Activated CD8-positive, alpha-beta memory T cell treated with anti-CD3 and anti-CD28 coated beads, Interleukin-2, amount 50 U/mL, for 1 hour (primary cell): ENCODE data around the gene TCHP.
"Not testable (repeated sequence)": the region's sequence is repeated elsewhere in the genome, so short reads cannot be mapped to it uniquely, and the experiment has no call there.

Source experiments
- DNase-seq: peaks from one replicate; pipeline ENCODE4 v3.0.0-alpha.2; 2020; ENCODE audit errors: extremely low read depth

The TCHP gene

GRCh38 chr12:109879351-109880042 lies 20.6 kb upstream of the TCHP start:
- no peak for DNase-seq

GRCh38 chr12:109880043-109880931 lies 19.8 kb upstream of the TCHP start, which contains the start of gene GLTP:
GLTP (minus strand) TSS chr12:109880541; CDS start chr12:109880374, 167 bp downstream.
- peak; percentile 53 for DNase-seq

GRCh38 chr12:109880938-109881337 lies 19.1 kb upstream of the TCHP start:
- DNase-seq: no peak

GRCh38 chr12:109881752-109882151 lies 18.3 kb upstream of the TCHP start:
- DNase-seq: no peak

GRCh38 chr12:109883461-109883860 lies 16.6 kb upstream of the TCHP start:
- DNase-seq: no peak

- DNase-seq: no peak
Observed at GRCh38 chr12:109885616-109886015, 14.5 kb upstream of the TCHP start.

GRCh38 chr12:109888179-109889020 lies 11.7 kb upstream of the TCHP start:
- DNase-seq: no peak

- no peak for DNase-seq
Observed at GRCh38 chr12:109890620-109891170, 9.4 kb upstream of the TCHP start.

GRCh38 chr12:109891731-109892130 lies 8.3 kb upstream of the TCHP start:
- not testable (repeated sequence) for DNase-seq

- DNase-seq: no peak
Observed at GRCh38 chr12:109892165-109892715, 7.8 kb upstream of the TCHP start.

- DNase-seq: no peak
Observed at GRCh38 chr12:109892748-109893147, 7.3 kb upstream of the TCHP start.

GRCh38 chr12:109893261-109893995 lies 6.6 kb upstream of the TCHP start:
- no peak for DNase-seq

- no peak for DNase-seq
Observed at GRCh38 chr12:109894939-109895338, 5.1 kb upstream of the TCHP start.

GRCh38 chr12:109896188-109896587 lies 3.9 kb upstream of the TCHP start:
- DNase-seq: no peak

GRCh38 chr12:109897029-109897428 lies 3.0 kb upstream of the TCHP start:
- DNase-seq: no peak

- not testable (repeated sequence) for DNase-seq
Observed at GRCh38 chr12:109899345-109899744, 729 bp upstream of the TCHP start.

- DNase-seq: no peak
Observed at GRCh38 chr12:109900752-109901580, 892 bp downstream of the TCHP start.

- DNase-seq: no peak
Observed at GRCh38 chr12:109902891-109903418, 2.9 kb downstream of the TCHP start.

GRCh38 chr12:109905301-109905700 lies 5.2 kb downstream of the TCHP start:
- no peak for DNase-seq
